HepG2 (cell line): Measurements from ENCODE around the gene SCNM1. TPM values are rescaled to one million over a fixed set of nuclear protein-coding genes. Genes with fewer than 3 reads are reported as not detected.

ENCODE experiments used
- ARID4A ChIP-seq: sonication (generic); formaldehyde crosslinking; IDR thresholded peaks from 2 replicates; pipeline ENCODE4 v1.5.0; 2020; ENCODE audit warnings: mild to moderate bottlenecking, missing genetic modification reagents, borderline replicate concordance
- IKZF1 ChIP-seq: fragments of 450-650 bp; IDR thresholded peaks from 2 replicates; pipeline ENCODE4 v1.7.1; 2016
- KIAA2018 ChIP-seq: sonication (generic); formaldehyde crosslinking; IDR thresholded peaks from 2 replicates; pipeline ENCODE4 v1.5.0; 2020; ENCODE audit warnings: mild to moderate bottlenecking, missing genetic modification reagents, borderline replicate concordance
- PHF8 ChIP-seq: sonication (generic); formaldehyde crosslinking; IDR thresholded peaks from 2 replicates; pipeline ENCODE4 v1.5.0; 2020; ENCODE audit warnings: missing genetic modification reagents
- POLR2A ChIP-seq, 2 experiments: IDR thresholded peaks; 2 replicates each; pipeline ENCODE4 v1.6.1; 2011; ENCODE audit warnings: low read depth in 2 of 2, low read length in 2 of 2, mild to moderate bottlenecking in 1 of 2, moderate library complexity in 1 of 2; ENCODE audit not compliant: insufficient read depth in 1 of 2
- SNAPC2 ChIP-seq: sonication (generic); formaldehyde crosslinking; IDR thresholded peaks from 2 replicates; pipeline ENCODE4 v1.8.1; 2022; ENCODE audit warnings: mild to moderate bottlenecking, missing genetic modification reagents
- SNRNP70 ChIP-seq: fragments of 200-400 bp; formaldehyde crosslinking; IDR thresholded peaks from 2 replicates; pipeline ENCODE4 v1.6.1; 2017; ENCODE audit warnings: mild to moderate bottlenecking, low read depth, low read length, moderate library complexity
- ZFP37 ChIP-seq: sonication (generic); formaldehyde crosslinking; IDR thresholded peaks from 2 replicates; pipeline ENCODE4 v1.4.0; 2020; ENCODE audit warnings: missing genetic modification reagents, borderline replicate concordance
- ZNF292 ChIP-seq: sonication (generic); formaldehyde crosslinking; IDR thresholded peaks from 2 replicates; pipeline ENCODE4 v1.8.1; 2022; ENCODE audit warnings: mild to moderate bottlenecking, low read depth, missing genetic modification reagents, borderline replicate concordance
- ZNF660 ChIP-seq: sonication (generic); formaldehyde crosslinking; IDR thresholded peaks from 2 replicates; pipeline ENCODE4 v1.5.1; 2020; ENCODE audit warnings: mild to moderate bottlenecking, low read depth, missing genetic modification reagents, borderline replicate concordance
- ZNF776 ChIP-seq: sonication (generic); formaldehyde crosslinking; IDR thresholded peaks from 2 replicates; pipeline ENCODE4 v1.4.0; 2020; ENCODE audit warnings: mild to moderate bottlenecking, missing genetic modification reagents
- ZNF777 ChIP-seq: sonication (generic); formaldehyde crosslinking; IDR thresholded peaks from 2 replicates; pipeline ENCODE4 v1.4.0; 2020; ENCODE audit warnings: missing genetic modification reagents
- ZXDC ChIP-seq: sonication (generic); formaldehyde crosslinking; IDR thresholded peaks from 2 replicates; pipeline ENCODE4 v1.5.0; 2020; ENCODE audit warnings: mild to moderate bottlenecking, missing genetic modification reagents
- polyA plus RNA-seq, 8 experiments: library from polyadenylated mRNA; depleted of rRNA in 3 of 8; stranded (reverse) in 7 of 8; unstranded in 1 of 8; fragments of >200 nt; fragmentation: Illumina TruSeq in 4 of 8; extraction: Trizol in 4 of 8; gene quantifications; 2 replicates each; pipeline versions ENCODE4 v1.2.1 to v1.2.3, GENCODE V29; 2011 to 2016; ENCODE audit warnings: low read depth in 4 of 8, missing spikeins in 1 of 8, mixed read lengths in 1 of 8; ENCODE audit not compliant: insufficient read depth in 1 of 8
- total RNA-seq, 5 experiments: library from RNA; depleted of rRNA; stranded (reverse); fragments of >200 nt; fragmentation: Illumina TruSeq; extraction: Trizol; gene quantifications; 2 replicates each; pipeline ENCODE4 v1.2.3, GENCODE V29; 2016; ENCODE audit warnings: low read depth in 1 of 5

SCNM1 gene
- total and polyA plus RNA-seq, 2 of the 13 experiments (the other 11 are each of a cell fraction or from before 2014, with no cell fraction given) = 16.3 to 31.5 TPM

GRCh38 chr1:151196292-151196800 lies 30.4 kb downstream of the SCNM1 start (continued):
- no peak for TF ChIP-seq ZNF660 (CRISPR knock-in tag)
- no peak for TF ChIP-seq SNRNP70
- TF ChIP-seq ZNF776 (CRISPR knock-in tag) = no peak
- peak; percentile 10; the same call in 1 of the 2 replicates for TF ChIP-seq ZNF292 (CRISPR knock-in tag)
- TF ChIP-seq SNAPC2 (CRISPR knock-in tag) = no peak
- no peak for TF ChIP-seq KIAA2018 (CRISPR knock-in tag)
- TF ChIP-seq ZFP37 = no peak
- TF ChIP-seq PHF8 (CRISPR knock-in tag) = 0 out of 2 replicates have a peak, but pooled peaks have one; percentile 2
- no peak for TF ChIP-seq ZXDC (CRISPR knock-in tag)
- no peak for TF ChIP-seq POLR2A (IDR thresholded peaks at IDR 0.05; ENCODE audit: insufficient read depth in 1 of 2, low read depth in 2 of 2, low read length in 2 of 2)
- no peak for TF ChIP-seq ZNF777 (CRISPR knock-in tag)
- TF ChIP-seq ARID4A (CRISPR knock-in tag) = no peak
- TF ChIP-seq IKZF1 = no peak
